Mucosa of rectum (tissue), 2 donors: ENCODE results near the gene NCAPH2.

ENCODE experiments used
- H3K27ac ChIP-seq, 2 donors: one replicate each; pipeline ENCODE4 v1.7.0; 2013; ENCODE audit warnings: inconsistent platforms in 2 of 2, low read depth in 2 of 2, low read length in 2 of 2
- H3K27me3 ChIP-seq, 2 donors: one replicate each; pipeline ENCODE4 v1.7.0; 2013; ENCODE audit warnings: low read length in 2 of 2; ENCODE audit not compliant: control insufficient read depth in 2 of 2, insufficient read depth in 2 of 2
- H3K36me3 ChIP-seq, 2 donors: one replicate each; pipeline ENCODE4 v1.7.0; 2013; ENCODE audit warnings: low read length in 2 of 2; ENCODE audit not compliant: control insufficient read depth in 2 of 2, insufficient read depth in 2 of 2
- H3K4me1 ChIP-seq, 2 donors: one replicate each; pipeline ENCODE4 v1.7.0; 2013; ENCODE audit warnings: low read length in 2 of 2, mild to moderate bottlenecking in 1 of 2; ENCODE audit not compliant: control insufficient read depth in 2 of 2, insufficient read depth in 2 of 2
- H3K4me3 ChIP-seq, 2 donors: one replicate each; pipeline ENCODE4 v1.7.0; 2013; ENCODE audit warnings: low read length in 2 of 2
- H3K9ac ChIP-seq, 2 donors: one replicate each; pipeline ENCODE4 v1.7.0; 2013; ENCODE audit warnings: low read length in 2 of 2, low read depth in 1 of 2, mild to moderate bottlenecking in 1 of 2
- H3K9me3 ChIP-seq, 2 donors: one replicate each; pipeline ENCODE4 v1.7.0; 2013; ENCODE audit warnings: low read length in 2 of 2; ENCODE audit not compliant: control insufficient read depth in 2 of 2
- donor health status: healthy.
- donor health status: Normal muscosa, but diverticular disease.

The NCAPH2 gene

GRCh38 chr22:50572965-50573364 lies 64.9 kb downstream of the NCAPH2 start:
- no peaks in the 10 kb centered on the region for H3K27me3 ChIP-seq
- H3K36me3 ChIP-seq: peaks cover 11 to 17% of the 10 kb centered on the region in 2 donors
- no peak overlapping the region for H3K4me3 ChIP-seq
- H3K9ac ChIP-seq: no peak overlapping the region
- no peaks in the 10 kb centered on the region for H3K9me3 ChIP-seq
- no peak overlapping the region for H3K27ac ChIP-seq
- peaks cover 12 to 15% of the 10 kb centered on the region in 2 donors for H3K4me1 ChIP-seq

DNA sequence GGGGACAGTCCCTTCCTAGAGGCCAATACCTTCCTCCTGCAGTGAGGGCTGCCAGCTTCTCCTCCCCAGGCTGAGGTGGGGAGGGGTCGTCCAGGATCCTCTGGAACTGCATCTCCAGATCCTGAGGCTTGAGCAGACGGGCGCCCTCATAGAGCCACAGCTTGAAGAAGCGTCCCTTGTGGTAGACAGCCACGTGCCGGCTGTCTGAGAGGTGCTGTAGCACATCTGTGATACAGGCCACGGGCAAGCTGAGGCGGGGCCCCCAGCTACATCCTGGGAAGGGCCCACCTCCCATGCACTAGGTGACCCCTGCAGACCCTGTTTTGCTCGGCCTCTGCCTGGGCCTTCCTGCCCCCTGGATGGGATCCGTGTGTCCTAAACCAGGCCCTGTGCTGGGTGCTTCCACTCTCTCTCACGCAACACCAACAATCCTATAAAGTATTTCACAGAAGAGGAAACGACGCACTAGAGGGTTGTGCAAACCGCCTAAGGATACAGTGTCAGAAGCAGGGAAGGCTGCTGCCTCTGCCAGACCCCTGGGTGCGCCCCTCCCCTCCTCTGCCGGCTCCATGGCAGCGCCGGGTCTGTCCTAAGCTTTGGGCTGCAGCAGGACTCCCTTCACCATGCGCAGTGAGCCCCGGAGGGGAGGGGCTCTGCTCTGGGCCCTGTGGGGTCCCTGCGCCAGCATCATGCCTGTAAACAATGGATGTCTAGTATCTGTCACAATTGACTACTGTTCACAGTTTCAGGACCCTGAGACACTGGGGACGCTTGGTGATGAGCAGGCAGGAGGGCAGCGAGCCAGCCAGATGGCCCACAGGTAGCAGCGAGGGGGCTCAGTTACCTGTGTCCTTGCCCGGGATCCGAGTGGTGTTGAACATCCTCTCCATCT lies 65.7 kb downstream of the NCAPH2 start:
- Histone ChIP-seq H3K9me3 (no peaks in the 10 kb centered on the region), H3K36me3 (peaks cover 12 to 17% of the 10 kb centered on the region in 2 donors), H3K27ac (no peak overlapping the region), H3K4me1 (peaks cover 8 to 16% of the 10 kb centered on the region in 2 donors), H3K27me3 (no peaks in the 10 kb centered on the region), H3K4me3 (no peak overlapping the region), H3K9ac (no peak overlapping the region)

GRCh38 chr22:50574383-50574755 lies 66.3 kb downstream of the NCAPH2 start:
- H3K4me1 ChIP-seq: peaks cover 2 to 12% of the 10 kb centered on the region in 2 donors
- H3K9me3 ChIP-seq: no peaks in the 10 kb centered on the region
- no peak overlapping the region for H3K4me3 ChIP-seq
- no peak overlapping the region for H3K9ac ChIP-seq
- no peak overlapping the region for H3K27ac ChIP-seq
- H3K27me3 ChIP-seq: no peaks in the 10 kb centered on the region
- peaks cover 13 to 21% of the 10 kb centered on the region in 2 donors for H3K36me3 ChIP-seq
